Glomerular visceral epithelial cell (primary cell): ENCODE data around the gene SIRT3.
"Not testable (repeated sequence)": the region's sequence is repeated elsewhere in the genome, so short reads cannot be mapped to it uniquely, and the experiment has no call there.

Experiments used
- DNase-seq: peaks from one replicate; pipeline ENCODE4 v3.0.0-alpha.2; 2016; ENCODE audit errors: extremely low spot score

SIRT3 gene

DNA sequence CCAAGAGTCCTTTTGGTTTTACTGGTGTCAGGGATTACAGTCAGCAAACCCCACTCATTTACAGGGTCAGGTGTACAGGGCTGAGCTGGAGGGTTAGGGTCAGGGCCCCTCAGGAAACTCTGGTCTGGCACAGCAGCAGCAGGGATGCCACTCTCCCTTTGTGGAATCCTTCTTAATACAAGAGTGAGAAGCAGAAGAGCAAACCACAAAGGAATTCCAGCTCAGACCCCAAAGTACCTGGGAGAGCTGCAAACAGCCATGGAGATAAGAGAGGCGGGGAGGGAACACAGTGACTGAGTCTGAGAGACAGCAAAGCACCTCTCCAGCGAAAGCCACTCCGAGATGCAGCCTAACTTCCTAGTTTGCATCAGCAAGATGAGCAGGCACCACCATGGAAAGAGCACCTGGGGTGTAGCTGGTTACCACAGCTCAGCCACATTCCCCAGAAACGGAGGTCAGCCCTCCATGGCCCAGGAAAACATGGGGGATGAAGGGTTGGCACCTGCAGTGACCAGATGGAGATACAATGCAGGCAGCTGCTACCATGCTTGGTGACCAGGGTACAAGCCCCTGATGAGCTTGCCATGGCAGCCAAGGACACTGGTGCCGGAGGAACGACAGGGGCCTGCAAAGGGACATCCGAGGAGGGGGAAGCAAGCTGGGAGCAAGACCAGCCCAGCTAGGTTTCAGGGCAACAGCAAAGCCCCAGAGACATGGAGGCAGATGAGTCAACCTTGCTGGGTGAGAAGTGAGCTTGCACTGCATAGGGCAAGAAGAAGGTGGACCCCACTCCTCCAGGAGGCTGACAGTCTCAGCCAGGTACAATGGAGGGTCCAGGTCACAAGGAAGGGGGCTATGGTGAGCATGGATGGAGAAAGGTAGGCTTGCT lies 32.8 kb downstream of the SIRT3 start:
- DNase-seq = no peak

DNA sequence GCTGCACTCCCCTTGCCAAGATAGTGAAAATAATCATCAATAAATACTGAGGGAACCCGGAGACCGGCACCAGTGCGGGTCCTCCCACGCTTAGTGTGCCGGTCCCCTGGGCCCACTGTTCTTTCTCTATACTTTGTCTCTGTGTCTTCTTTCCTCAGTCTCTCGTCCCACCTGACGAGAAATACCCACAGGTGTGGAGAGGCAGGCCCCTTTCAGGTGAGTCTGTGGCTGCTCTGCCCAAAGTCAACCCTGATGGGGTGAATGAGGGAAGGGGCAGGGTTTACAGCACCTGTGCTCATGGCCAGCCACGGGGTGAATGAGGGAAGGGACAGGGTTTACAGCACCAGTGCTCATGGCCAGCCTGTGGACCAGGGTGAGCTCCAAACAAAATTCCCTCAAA lies 33.7 kb downstream of the SIRT3 start:
- DNase-seq = no peak

DNA sequence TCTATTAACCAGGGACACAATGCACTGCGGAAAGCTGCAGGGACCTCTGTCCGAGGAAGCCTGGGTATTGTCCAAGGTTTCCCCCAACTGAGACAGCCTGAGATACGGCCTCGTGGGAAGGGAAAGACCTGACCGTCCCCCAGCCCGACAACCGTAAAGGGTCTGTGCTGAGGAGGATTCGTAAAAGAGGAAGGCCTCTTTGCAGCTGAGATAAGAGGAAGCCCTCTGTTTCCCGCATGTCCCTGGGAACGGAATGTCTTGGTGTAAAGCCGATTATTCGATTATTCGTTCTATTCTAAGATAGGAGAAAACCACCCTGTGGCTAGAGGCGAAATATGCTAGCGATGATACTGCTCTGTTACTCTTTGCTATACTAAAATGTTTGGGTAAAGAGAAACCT lies 34.2 kb downstream of the SIRT3 start:
- no peak for DNase-seq

DNA sequence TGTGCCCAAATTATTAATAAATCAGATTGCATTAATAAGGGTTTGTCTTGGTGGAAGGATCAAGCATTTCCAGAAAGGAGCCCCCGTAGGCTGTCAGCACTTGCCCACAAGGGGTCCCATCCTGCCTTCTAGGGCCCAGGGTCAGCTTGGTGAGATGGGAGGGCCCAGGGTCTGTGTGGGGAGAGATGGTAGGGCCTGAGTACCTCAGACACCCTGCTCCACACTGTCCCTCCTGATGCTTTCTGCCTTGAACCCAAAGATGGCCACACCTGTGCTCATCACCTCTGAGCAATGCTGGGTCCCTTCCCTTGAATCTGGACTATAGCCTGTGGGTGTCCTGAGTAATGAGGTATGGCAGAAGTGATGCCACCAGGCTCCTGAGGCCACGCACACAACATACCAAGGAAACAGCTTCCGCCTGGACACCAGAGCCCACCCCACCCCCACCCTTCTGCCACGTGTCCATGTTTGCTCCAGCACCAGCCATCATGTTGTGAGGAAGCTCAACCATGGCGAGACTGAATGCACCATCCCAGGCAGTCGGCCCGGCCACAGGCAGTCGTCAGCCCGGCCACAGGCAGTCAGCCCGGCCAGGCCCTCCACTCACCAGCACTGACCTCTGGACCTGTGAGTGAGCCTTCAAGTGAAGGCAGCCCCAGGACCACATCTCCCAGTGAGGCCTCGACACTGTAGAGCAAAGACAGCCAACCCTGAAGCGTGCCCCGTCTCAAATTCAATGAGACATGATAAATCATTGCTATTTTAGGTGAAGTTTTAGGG lies 35.7 kb downstream of the SIRT3 start:
- DNase-seq = no peak

DNA sequence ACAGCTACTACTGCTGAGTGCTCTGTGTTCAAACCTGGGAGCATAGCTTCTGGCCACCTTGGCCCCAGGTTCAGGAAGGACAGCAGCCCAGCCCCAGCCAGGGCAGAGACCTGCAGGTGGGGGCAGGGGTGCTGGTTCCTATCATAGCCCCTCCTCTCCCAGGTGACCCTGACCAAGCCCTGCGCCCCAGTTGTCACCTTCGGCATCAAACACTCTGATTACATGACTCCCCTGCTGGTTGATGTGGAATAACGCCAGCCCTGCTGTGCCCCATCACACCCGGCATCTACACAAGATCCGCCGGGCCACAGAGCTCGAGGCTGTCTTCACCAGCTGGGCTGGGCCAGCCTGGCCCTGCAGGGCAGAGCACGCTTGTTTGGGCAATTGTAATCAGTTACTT lies 36.4 kb downstream of the SIRT3 start:
- DNase-seq = no peak

DNA sequence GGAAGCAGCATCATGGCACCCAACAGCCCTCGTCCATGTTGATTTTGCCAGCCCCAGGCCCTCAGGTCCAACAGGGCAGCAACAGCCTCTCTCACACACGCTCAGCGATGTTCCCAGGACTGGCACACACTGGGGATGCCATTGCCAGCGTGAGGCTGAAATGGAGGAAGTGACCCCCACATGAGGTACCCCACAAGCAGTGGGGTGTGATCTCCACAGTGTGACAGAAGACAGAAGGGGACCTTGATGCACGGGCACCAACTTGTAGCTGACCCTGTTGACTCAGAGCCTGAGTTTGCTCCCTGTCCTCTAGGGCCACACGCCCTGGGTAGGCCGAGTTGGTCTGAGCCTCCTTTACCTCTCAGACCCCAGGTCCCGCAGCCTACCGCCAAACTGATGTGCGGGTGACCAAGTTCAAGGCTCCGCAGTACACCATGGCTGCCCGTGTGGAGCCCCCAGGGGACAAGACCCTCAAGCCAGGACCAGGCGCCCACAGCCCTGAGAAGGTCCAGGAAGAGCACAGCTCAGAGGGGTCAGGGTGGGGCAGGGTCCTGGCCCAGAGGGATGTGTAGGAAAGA lies 37.0 kb downstream of the SIRT3 start:
- no peak for DNase-seq

DNA sequence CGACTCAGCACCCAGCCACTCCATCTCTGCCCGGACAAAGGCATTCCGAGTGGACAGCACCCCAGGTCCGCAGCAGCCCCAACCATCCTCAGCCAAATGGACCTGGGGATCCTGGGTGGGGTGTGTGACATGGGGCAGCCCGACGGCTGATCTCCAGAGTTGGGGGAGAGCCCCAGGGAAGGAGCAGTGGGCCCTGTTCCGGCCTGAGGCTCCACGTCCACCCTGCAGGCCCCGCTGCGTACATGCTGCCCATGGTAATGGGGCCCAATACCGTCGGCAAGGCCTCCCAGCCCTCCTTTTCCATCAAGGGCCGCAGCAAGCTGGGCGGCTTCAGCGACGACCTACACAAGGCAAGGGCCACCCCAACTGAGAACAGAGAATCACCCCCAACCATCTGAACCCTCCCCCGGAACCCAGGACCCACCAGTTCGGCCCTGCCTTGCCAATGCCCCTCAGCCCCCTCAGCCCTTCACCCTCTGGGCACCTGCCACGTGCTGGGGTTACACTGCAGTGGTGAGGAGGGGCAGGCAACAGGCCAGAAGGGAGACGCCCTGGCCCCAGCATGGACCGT lies 37.8 kb downstream of the SIRT3 start:
- DNase-seq = no peak

DNA sequence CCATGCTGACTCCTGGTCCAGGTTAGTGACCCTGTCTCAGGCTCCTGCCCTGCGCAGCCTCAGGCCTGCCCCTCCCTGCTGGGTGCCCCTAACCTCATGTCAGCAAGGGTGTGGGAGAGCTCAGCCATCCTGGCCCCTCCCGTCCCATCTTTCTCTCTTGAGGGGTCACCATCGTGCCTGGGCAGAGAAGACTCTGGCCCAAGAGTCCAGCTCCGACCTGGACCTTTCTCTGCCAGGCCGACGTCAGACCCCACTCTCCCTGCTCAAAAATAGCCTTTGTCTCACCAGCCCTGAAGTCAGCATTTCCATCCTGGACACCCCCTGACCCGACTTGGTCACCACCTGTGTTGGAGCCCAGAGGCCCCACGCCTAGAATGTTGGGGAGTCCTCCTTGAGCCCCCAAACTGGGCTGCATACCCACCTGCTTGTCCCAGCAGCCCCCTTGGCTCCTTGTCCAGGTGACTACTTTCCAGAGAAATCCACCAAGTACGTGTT lies 38.4 kb downstream of the SIRT3 start:
- no peak for DNase-seq

- DNase-seq = no peak
Observed at GRCh38 chr11:196786-197731, 39.1 kb downstream of the SIRT3 start.

DNA sequence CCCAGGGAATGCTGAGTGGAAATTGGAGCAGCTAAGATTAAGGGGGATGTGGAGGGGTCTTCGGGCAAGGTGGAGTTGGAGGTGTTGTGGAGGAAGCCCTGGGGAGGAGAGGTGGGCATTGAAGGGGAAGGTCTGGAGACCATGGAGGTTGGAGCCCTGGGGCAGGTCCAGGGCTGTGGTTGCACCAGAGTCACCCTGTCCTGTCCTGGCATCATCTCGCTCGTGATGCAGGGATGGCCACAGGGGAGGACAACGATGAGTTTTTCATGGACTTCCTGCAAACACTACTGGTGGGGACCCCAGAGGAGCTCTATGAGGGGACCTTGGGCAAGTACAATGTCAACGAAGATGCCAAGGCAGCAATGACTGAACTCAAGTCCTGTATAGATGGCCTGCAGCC lies 42.7 kb downstream of the SIRT3 start:
- not testable (repeated sequence) for DNase-seq

GRCh38 chr11:192674-193128 lies 43.4 kb downstream of the SIRT3 start, which contains the start of gene SCGB1C1:
Gene SCGB1C1, plus strand, starts transcription at chr11:193078. Its CDS starts 22 bp downstream, at chr11:193100.
- DNase-seq = not testable (repeated sequence)

GRCh38 chr11:191490-192478 lies 44.4 kb downstream of the SIRT3 start:
- DNase-seq = not testable (repeated sequence)

DNA sequence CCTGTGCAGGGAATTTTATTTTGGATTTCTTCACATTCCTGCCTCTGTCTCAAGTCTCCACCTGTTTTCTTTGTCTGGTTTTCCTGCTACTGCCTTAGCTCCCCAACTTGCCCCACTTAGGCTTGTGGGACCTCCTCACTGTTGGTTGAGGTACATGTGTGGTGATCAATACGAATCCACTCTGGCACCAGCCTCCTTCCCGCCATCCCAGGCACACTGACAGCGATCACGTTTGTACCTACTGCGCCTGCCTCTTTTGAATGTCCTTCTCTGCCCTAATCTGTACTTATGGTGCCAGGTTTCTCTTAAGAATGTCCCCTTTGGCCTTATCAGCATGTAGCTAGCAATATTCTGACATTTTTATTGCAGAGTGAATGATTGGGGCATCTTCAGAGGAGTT lies 45.6 kb downstream of the SIRT3 start:
- not testable (repeated sequence) for DNase-seq

- DNase-seq = not testable (repeated sequence)
Observed at GRCh38 chr11:189843-190311, 46.3 kb downstream of the SIRT3 start.

GRCh38 chr11:189200-189783 lies 46.9 kb downstream of the SIRT3 start:
- not testable (repeated sequence) for DNase-seq

GRCh38 chr11:180242-180641 lies 55.9 kb downstream of the SIRT3 start:
- not testable (repeated sequence) for DNase-seq
